CD4-positive, alpha-beta T cell treated with Interleukin-6 for 4 hours (primary cell): ENCODE measurements around the gene CD4.

Experiments used
- DNase-seq: peaks from one replicate; pipeline ENCODE4 v3.0.0-alpha.2; 2020; ENCODE audit warnings: mixed read lengths

The CD4 gene

DNA sequence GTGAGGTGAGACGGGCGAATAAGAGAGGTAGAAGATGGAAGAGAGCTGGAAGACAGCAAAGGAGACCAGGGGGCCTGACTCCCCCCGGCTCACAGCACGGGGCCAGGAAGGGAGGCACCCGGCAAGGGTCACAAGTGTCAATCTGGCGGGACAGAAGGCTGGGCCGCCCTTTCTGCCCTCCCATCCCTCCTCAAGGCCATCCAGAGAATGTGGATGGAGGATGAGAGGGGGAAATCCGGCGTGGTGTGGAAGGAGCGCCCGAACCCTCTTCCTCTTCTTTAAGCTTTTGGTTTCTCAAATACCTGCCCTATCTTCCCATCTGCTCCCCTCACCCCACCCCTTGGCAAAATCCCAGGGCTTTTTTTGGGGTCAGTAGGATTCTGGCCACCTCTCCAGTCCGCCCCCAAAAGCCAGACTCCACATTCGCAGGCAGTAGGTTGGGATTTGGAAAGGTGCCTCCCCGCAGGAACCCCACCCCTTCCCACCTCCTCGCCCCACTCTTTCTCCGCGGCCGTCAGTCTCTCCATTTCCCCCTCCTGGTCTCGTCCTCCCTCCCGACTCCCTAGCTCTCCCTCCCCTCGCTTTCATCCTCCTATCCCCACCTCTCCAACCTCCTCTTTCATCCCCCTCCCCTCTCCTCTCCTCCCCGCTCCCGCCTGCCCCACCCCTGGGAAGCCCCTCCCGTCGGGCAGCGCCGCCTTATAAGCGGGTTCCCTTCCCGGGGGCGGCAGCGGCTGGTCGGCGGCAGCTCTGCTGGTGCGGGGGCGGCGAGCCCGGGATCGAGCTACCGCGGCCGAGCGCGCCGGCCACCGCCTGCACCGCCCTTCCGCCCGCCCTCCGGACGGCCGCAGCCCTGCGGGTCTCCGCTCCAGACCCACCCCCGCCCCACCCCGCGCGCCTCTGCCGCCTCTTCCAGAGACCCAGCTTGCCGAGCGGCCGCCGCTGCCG, 23.4 kb upstream of the CD4 start, which contains the start of gene PTMS:
PTMS (plus strand) TSS at position 730 of the 948 bp plus-strand sequence. CDS start 343 bp downstream, outside the sequence.
- no peak for DNase-seq

DNA sequence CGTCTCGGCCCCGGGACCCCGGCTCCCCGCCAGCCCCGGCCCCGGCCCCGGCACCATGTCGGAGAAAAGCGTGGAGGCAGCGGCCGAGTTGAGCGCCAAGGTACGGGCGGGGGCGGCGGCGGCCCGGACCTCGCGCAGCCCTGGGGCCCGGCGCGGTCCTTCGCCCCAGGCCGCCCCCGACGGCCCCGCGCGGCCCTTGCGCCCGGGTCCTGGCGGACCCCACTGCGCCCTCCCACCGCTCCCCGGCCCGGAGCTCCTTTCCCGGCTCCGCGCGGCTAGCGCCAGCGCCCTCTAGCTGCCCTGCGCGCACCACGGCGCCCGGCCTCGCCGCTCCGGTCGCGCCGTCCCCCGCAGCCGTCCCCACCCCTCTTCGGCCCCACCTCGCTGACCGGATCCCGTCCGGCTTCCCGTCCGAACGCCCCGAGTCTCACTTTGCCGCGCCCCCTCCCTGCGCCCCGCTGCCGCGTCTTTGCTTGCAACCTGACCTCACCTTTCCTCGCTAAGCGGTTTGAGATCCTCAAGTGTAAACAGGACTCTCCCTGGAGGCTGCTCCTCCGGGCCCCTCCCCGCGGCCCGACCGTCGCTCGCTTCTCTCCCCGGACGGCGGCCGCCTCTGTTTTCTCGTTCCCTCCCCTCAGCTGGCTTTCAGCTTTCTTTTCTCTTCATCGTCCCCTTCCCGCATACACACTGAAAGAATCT, 22.5 kb upstream of the CD4 start:
- DNase-seq: peak; percentile 61

- no peak for DNase-seq
These were observed 21.7 kb upstream of the CD4 start for GRCh38 chr12:6767353-6768319.

GRCh38 chr12:6768437-6768914, 20.9 kb upstream of the CD4 start:
- no peak for DNase-seq

DNA sequence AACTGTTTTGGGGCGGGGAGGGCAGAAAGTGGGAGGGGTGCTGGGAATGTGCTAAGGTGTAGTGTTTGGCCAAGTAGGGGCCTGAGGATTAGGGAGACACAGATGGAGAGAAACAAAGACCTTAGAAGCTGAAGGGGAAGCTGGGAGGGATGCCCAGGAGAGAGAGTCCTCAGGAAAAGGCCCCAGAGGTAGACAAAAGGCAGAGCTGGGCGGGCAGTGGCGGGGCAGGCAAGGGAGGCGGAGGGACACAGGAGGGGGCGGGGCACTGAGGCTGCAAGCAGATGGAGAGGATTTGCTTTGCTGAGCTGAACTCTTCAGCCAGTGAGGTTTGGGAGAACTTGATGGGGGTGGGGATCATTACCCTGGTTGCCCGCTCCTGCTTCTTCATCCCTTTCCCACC, 20.3 kb upstream of the CD4 start:
- no peak for DNase-seq

- DNase-seq: no peak
These were observed 19.7 kb upstream of the CD4 start for GRCh38 chr12:6769666-6770065.

GRCh38 chr12:6770094-6770493, 19.2 kb upstream of the CD4 start:
- no peak for DNase-seq

- DNase-seq: no peak
These were observed 18.7 kb upstream of the CD4 start for GRCh38 chr12:6770600-6770999.

DNA sequence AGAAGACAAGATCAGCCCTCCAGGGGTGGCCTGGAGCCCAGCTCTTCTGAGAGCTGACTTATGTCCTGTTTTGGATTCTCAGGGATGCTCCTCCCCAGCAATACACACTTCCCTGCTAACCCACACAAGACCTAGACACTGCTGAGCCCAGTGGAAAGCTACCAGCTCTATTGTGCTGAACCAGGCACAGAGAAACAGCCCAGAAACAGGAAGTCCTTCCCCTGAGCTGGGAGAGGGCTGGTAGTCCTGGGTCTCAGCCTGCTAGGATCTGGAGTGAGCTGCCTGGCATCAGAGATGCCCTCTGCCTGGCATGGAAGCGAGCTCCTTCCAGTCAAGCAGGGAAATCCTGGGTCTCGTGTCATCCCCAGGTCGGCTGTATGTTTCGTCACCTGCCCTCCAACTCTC, 18.2 kb upstream of the CD4 start:
- no peak for DNase-seq

- DNase-seq: no peak
These were observed 17.6 kb upstream of the CD4 start for GRCh38 chr12:6771509-6772330.

DNA sequence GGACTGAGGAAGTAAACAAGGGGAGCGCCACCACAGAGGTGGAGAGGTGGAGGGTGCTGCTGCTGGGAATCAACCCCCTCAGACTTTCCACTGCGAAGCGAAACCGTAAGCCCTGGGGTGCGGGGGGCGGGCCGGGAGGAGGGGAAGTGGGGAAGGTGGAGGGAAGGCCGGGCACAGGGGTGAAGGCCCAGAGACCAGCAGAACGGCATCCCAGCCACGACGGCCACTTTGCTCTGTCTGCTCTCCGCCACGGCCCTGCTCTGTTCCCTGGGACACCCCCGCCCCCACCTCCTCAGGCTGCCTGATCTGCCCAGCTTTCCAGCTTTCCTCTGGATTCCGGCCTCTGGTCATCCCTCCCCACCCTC, 17.0 kb upstream of the CD4 start, which contains the start of gene LAG3:
LAG3 (plus strand) TSS at position 190 of the 365 bp plus-strand sequence. CDS start 333 bp downstream, outside the sequence.
- peak; percentile 52 for DNase-seq

GRCh38 chr12:6772726-6773589, 16.4 kb upstream of the CD4 start:
- no peak for DNase-seq

DNA sequence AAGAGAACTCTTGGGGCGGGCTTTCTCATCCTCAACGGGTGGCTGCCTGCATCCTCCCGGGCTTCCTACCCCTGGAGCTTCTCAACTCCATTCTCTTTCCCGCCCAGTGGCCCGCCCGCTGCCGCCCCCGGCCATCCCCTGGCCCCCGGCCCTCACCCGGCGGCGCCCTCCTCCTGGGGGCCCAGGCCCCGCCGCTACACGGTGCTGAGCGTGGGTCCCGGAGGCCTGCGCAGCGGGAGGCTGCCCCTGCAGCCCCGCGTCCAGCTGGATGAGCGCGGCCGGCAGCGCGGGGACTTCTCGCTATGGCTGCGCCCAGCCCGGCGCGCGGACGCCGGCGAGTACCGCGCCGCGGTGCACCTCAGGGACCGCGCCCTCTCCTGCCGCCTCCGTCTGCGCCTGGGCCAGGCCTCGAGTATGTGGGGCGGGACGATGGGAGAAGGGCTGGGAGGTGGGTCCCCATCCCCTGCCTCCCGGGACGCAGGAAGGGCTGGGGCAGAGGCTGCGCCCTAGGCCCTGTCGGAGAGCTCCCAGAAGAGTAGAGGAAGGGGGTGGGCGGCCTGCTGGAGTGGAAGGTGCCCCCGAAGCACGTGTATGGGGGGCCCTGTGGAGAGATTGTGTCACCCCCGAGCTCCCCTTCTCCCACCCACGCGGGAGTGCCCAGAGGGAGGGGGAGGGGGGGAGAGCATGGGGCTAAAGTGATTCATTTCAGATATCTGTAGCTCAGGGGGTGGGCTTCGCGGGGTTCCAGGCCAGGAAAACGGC, 15.6 kb upstream of the CD4 start:
- no peak for DNase-seq

GRCh38 chr12:6774499-6775062, 14.7 kb upstream of the CD4 start:
- no peak for DNase-seq

DNA sequence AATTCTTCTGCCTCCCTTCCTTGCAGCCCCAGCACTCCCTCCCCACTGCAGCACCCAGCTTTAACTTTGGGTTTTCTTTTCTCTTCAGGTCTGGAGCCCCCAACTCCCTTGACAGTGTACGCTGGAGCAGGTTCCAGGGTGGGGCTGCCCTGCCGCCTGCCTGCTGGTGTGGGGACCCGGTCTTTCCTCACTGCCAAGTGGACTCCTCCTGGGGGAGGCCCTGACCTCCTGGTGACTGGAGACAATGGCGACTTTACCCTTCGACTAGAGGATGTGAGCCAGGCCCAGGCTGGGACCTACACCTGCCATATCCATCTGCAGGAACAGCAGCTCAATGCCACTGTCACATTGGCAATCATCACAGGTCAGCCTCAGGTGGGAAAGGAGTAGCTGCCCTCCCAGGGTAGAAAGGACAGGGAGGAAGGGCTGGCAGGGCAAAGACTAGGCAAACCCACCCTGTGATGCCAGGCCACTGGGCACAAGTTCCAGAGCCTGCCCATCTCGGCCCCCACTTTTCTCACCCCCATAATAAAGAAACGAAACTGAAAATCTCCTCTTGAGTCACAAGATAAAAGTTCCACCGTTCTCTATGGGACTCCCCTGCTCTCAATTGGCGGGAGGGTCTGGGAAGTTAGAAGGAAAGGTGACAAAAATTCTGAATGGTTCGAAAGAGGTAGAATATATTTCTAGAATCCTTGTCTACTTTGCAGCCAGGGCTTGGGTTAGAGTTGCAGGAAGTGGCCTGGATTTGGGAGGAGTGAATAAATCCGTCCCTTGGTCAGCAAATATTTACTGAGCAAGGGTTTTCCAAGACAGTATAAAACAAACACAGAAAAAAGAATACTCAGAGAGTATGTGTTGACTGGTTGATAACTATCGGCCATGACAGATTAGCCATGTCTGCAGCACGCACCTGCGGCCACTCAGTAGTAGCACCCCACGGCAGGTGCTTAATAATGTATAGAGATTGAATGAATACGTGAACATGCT, 13.8 kb upstream of the CD4 start:
- DNase-seq: no peak

GRCh38 chr12:6777386-6777785, 11.9 kb upstream of the CD4 start:
- DNase-seq: no peak

DNA sequence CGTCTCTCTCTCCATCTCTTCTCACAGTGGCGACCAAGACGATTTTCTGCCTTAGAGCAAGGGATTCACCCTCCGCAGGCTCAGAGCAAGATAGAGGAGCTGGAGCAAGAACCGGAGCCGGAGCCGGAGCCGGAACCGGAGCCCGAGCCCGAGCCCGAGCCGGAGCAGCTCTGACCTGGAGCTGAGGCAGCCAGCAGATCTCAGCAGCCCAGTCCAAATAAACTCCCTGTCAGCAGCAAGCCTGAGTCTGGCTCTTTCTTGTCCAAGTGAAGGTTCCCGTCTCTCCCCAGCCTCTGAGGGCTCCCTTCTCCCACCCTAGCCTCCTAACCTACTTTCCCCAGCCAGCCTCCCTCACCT, 11.1 kb upstream of the CD4 start:
- DNase-seq: no peak
